Forelimb muscle (tissue), 1 donor: Measurements from ENCODE around the gene MINDY4. TPM values are rescaled to one million over a fixed set of nuclear protein-coding genes. Genes with fewer than 3 reads are reported as not detected.

Experiments
- DNase-seq: peaks from one replicate; pipeline ENCODE4 v3.0.0-alpha.2; 2013; ENCODE audit warnings: low read depth
- polyA plus RNA-seq: library from polyadenylated mRNA; unstranded; fragments of 120-200 nt; gene quantifications from one replicate; pipeline ENCODE4 v1.2.1, GENCODE V29; 2013; ENCODE audit not compliant: insufficient read length

Gene MINDY4
- polyA plus RNA-seq, 1 donor = 5.2 TPM

GRCh38 chr7:30915005-30915601 lies 143.9 kb downstream of the MINDY4 start:
- no peak for DNase-seq

GRCh38 chr7:30915751-30916150 lies 144.5 kb downstream of the MINDY4 start:
- no peak for DNase-seq

DNA sequence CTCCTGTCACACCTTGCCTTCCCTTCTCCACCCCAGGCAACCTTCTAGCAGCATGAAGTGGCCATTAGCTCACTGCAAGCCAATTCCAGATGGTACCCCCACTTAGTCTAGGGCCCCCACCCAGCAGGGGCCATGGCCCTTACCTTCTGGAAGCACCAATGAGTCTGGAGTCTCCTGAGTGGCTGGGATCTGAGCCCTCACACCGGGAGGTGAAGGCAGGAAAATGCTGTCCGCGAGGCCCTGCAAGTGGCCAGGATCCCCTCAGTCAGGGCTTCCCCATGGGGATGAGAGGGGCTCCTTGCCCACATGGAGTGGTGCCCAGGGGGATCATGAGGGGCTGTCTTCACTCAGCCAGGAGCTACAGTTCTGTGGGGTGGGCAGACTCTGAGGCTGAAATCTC lies 145.0 kb downstream of the MINDY4 start:
- DNase-seq = no peak

- no peak for DNase-seq
These were observed 145.6 kb downstream of the MINDY4 start for GRCh38 chr7:30916767-30917166.

GRCh38 chr7:30917216-30917893 lies 146.1 kb downstream of the MINDY4 start:
- DNase-seq = no peak

GRCh38 chr7:30918676-30919075 lies 147.5 kb downstream of the MINDY4 start:
- DNase-seq = no peak

DNA sequence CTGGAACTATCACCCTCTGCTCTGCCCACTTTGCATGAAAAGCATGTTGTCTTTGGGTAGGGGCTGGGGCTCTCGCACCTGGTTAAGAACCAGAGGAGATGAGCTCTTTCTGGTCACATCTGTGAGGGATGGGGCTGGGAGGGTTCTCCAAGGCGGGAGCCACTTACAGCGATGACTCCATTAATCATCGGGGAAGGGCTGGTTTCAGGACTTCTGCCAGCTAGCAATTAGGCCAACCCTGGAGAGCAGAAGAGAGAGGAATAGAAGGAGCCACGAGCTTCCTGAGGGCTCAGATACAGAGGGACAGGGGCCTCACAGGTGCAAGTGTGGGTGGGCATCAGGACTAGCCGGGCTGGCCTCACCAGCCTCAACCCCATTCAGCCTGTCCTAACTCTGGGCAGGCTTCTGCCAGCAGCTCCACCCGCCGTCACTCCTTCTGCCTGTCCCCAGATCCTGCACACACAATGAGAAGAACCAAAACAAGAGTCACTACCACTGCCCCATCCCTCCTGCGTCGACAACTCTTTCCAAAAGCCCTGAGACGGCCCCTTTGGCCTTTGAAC lies 148.9 kb downstream of the MINDY4 start:
- DNase-seq = no peak

DNA sequence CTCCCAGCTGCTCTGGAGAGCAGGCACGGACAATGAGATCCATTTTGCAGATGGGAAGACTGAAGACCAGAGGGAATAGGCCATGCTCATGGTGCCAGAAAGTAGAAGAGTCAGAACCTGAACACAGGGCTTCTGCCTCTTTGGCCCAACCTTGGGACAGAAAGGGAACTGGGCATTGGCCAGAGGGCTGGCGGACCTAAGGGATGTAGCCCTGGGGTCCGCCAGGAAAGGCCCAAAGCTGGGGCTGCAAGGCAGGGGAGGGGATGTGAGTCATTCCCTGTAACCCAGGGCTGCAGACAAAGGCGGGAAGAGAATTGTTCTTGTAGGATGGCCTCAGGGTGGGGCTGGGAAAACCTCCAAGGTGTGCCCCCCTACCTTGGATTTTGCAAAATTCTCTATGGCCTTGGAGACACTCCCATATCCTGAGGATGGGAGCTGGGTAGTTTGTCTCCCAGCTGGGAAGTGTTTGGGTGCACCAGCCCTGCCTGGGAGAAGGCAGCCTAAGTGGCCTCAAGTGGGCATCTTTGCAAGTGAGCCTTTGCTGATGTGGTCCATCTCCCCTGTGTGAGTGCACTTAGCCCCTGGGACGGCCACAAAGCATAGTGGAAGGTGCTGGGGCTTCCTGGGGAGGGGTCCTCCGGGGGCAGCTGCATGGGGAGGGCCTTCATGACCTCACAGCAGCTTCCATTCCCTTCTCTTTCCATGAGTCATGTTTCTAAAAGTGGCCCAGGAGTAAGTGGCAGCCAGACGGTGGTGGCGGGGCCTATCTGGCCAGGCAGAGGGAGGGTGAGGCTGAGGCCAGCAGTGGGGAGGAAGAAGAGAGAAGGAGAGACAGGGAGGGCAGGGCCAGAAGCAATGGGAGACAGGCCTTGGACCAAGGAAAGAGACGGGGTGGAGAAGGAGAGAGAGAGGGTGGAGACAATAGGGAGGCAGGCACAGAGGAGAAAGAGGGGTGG lies 149.6 kb downstream of the MINDY4 start:
- no peak for DNase-seq

GRCh38 chr7:30921540-30922401 lies 150.6 kb downstream of the MINDY4 start:
- DNase-seq = no peak

DNA sequence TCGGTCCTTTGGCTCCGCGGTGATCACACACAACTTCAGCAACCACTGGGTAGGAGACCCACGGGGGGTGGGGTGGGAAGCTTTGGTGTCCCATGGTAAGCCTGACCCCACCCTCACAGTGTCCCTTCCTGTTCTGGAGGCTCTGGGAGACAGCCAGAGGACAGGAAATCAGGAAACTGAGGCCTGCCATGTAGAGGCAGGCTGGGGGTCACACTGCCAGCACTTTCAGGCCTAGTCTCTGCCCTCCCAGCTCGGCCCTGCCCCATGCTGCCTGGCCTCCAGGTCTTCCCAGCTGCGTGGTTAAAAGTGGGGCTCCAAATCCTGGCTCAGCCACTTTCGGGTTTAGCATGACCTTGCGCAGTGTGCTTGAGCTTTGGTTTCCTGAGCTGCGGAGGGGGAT lies 151.4 kb downstream of the MINDY4 start:
- no peak for DNase-seq

DNA sequence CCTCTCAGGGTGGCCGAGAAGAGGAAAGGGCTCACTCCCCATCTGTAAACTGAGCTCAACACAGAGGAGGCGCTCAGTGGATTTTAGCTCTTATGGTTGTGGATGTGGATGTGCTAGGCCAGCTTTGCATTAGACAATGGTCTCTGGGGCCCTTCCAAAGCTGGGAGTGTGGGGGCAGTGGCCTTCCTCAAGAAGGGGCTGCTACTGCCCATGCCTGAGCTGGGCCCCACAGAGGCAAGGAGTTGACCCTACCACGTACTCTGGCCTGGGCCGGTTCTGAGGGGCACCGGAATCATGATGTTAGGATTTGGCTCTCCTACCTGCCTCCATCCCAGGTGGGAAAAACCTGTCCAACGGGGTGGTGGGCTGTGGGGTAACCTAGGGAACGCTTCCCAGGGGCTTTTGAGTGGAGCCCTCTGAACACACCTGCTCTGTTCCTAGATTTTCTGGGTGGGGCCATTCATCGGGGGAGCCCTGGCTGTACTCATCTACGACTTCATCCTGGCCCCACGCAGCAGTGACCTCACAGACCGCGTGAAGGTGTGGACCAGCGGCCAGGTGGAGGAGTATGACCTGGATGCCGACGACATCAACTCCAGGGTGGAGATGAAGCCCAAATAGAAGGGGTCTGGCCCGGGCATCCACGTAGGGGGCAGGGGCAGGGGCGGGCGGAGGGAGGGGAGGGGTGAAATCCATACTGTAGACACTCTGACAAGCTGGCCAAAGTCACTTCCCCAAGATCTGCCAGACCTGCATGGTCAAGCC lies 152.0 kb downstream of the MINDY4 start:
- DNase-seq = no peak

GRCh38 chr7:30923774-30924413 lies 152.7 kb downstream of the MINDY4 start:
- DNase-seq = no peak

- DNase-seq = no peak
These were observed 153.4 kb downstream of the MINDY4 start for GRCh38 chr7:30924624-30925023.

GRCh38 chr7:30925117-30925516 lies 153.9 kb downstream of the MINDY4 start:
- DNase-seq = no peak

DNA sequence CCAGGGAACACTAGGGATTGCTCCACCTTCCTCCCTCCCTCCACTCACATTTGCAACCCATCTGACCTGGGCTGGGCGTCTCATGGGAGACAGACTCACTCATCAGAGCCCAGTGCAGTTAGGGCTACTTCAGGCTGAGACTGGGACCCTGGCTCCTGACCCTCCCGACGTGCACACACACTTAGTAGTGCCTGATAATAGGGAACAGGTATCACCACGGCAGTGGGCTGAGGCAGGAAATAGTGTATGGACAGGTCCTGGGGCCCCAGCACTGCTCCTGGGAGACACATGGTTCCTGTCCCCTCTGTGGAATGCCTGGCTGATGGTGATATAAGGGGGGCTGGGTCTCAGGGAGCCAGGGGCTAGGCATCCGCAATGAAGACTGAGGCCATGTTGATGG lies 154.7 kb downstream of the MINDY4 start:
- no peak for DNase-seq

- DNase-seq = no peak
These were observed 155.1 kb downstream of the MINDY4 start for GRCh38 chr7:30926313-30926712.

DNA sequence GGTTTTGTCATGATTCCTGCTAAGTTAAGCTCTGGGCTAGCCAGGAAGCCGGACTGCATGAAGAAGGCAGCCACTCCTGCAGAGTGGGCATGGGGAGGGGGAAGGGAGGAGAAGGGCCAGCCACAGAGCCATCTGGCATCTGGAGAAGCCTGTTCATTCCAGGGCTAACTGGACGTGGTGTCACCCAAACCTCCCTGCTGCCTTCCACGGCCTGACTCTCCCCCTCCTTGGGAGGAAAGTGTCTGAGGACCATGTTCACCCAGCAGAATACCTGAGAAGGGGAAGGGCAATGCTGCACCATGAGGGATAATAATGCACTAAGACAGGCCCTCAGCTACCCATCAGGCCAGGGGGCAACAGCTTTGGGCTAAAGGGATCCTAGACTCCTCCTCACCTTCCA lies 155.8 kb downstream of the MINDY4 start:
- DNase-seq = no peak

DNA sequence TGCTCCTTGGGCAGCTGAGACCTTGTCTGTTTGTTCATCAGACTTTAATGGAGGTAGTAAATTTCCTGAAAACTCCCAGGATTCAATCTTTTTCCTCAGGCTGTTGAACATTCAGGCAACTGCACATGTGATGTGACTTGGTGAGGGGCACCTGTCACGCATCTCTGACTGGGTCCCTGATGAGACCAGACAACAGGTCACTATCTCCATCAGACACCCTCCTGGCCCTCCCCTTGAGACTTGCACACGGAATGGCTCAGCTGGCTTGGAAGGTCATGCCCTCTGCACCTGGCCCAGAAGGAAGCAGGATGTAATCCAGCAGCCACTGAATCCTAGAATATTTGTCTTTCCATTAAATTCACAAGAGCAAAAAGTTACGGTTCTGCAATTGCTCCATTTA lies 156.3 kb downstream of the MINDY4 start:
- DNase-seq = no peak

GRCh38 chr7:30928254-30928872 lies 157.1 kb downstream of the MINDY4 start:
- DNase-seq = no peak

DNA sequence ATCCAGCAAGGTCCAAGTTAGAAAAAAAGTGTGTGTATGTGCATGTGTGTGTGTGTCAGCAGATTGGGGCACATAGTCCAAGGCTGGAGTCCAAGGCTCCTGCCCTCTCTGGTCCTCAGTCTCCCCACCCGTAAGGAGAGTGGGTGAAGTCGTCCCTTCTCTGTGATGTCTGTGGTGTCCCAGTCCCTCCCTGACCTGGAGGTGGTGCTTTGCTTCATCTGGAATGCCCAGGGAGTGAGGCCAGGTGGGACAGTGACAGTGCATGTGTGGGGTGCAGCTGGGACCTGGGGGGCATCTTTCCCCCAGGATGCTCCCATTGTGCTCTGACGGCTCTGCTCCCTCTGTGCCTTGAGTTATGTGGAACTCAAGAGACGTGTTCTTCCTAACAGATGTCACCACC lies 158.5 kb downstream of the MINDY4 start:
- no peak for DNase-seq
